ENCODE data around the gene DCTN1.
A peak's percentile ranks its signal among the peaks of the same experiment; 100 is the strongest.
"Not testable (repeated sequence)": the region's sequence is repeated elsewhere in the genome, so short reads cannot be mapped to it uniquely, and the experiment has no call there.

The DCTN1 gene

GRCh38 chr2:74421221-74421870 lies 41.2 kb upstream of the DCTN1 start, which contains the start of the genes C2orf81 and WDR54 (continued):
- TF ChIP-seq ISL1 (CRISPR knock-in tag; IDR thresholded peaks at IDR 0.05) (no peak), ZNF565 (CRISPR knock-in tag; conservative IDR thresholded peaks at IDR 0.05; ENCODE audit: low read depth) (no peak), OSR1 (CRISPR knock-in tag; IDR thresholded peaks at IDR 0.05) (no peak), RARB (CRISPR knock-in tag; IDR thresholded peaks at IDR 0.05) (no peak), SNAI2 (CRISPR knock-in tag; IDR thresholded peaks at IDR 0.05) (no peak), ZFP3 (CRISPR knock-in tag; IDR thresholded peaks at IDR 0.05) (peak; percentile 73; the same call in 1 of the 2 replicates), ESRRG (CRISPR knock-in tag; IDR thresholded peaks at IDR 0.05) (no peak), BACH2 (CRISPR knock-in tag; IDR thresholded peaks at IDR 0.05; ENCODE audit: borderline replicate concordance) (no peak), ARNTL (CRISPR knock-in tag; IDR thresholded peaks at IDR 0.05; ENCODE audit: borderline replicate concordance, low read depth) (no peak)

GRCh38 chr2:74420443-74421103 lies 40.5 kb upstream of the DCTN1 start:
- ATAC-seq: not testable (repeated sequence)

- TF ChIP-seq ZNF8 (CRISPR knock-in tag; IDR thresholded peaks at IDR 0.05) (no peak), CSRNP3 (CRISPR knock-in tag; IDR thresholded peaks at IDR 0.05) (no peak), TCF4 (CRISPR knock-in tag; IDR thresholded peaks at IDR 0.05; ENCODE audit: borderline replicate concordance) (no peak), BACH2 (CRISPR knock-in tag; IDR thresholded peaks at IDR 0.05; ENCODE audit: borderline replicate concordance) (no peak), PPARA (CRISPR knock-in tag; IDR thresholded peaks at IDR 0.05; ENCODE audit: borderline replicate concordance) (no peak), ZFP30 (CRISPR knock-in tag; IDR thresholded peaks at IDR 0.05) (no peak), RARB (CRISPR knock-in tag; IDR thresholded peaks at IDR 0.05) (no peak), CREB5 (CRISPR knock-in tag; IDR thresholded peaks at IDR 0.05; ENCODE audit: low read depth) (no peak), GLIS3 (CRISPR knock-in tag; IDR thresholded peaks at IDR 0.05) (no peak), ARNTL (CRISPR knock-in tag; IDR thresholded peaks at IDR 0.05; ENCODE audit: borderline replicate concordance, low read depth) (no peak)
- no peak for ATAC-seq
Observed at GRCh38 chr2:74420006-74420405, 39.9 kb upstream of the DCTN1 start.

- TF ChIP-seq ZC3H10 (CRISPR knock-in tag; IDR thresholded peaks at IDR 0.05): no peak
- TF ChIP-seq ZNF8 (CRISPR knock-in tag; IDR thresholded peaks at IDR 0.05): no peak
- no peak for TF ChIP-seq PPARA (CRISPR knock-in tag; IDR thresholded peaks at IDR 0.05; ENCODE audit: borderline replicate concordance)
- no peak for TF ChIP-seq ZNF70 (CRISPR knock-in tag; IDR thresholded peaks at IDR 0.05)
- no peak for TF ChIP-seq CSDC2 (CRISPR knock-in tag; IDR thresholded peaks at IDR 0.05)
- no peak for TF ChIP-seq ZFP3 (CRISPR knock-in tag; IDR thresholded peaks at IDR 0.05)
- no peak for TF ChIP-seq TCF4 (CRISPR knock-in tag; IDR thresholded peaks at IDR 0.05; ENCODE audit: borderline replicate concordance)
- no peak for TF ChIP-seq POU6F1 (CRISPR knock-in tag; IDR thresholded peaks at IDR 0.05; ENCODE audit: borderline replicate concordance, low read depth)
- no peak for TF ChIP-seq ZFP30 (CRISPR knock-in tag; IDR thresholded peaks at IDR 0.05)
- no peak for TF ChIP-seq ISL1 (CRISPR knock-in tag; IDR thresholded peaks at IDR 0.05)
- no peak for TF ChIP-seq TSHZ2 (CRISPR knock-in tag; IDR thresholded peaks at IDR 0.05)
- no peak for TF ChIP-seq PATZ1 (CRISPR knock-in tag; IDR thresholded peaks at IDR 0.05; ENCODE audit: borderline replicate concordance)
- no peak for ATAC-seq
Observed at GRCh38 chr2:74419345-74419744, 39.2 kb upstream of the DCTN1 start.

Data from SK-N-SH treated with all-trans-retinoic acid at 6 μM for 48 hours (cell line).